Thymus (tissue), 11 donors: ENCODE measurements around the gene COL24A1. TPM values are rescaled to one million over a fixed set of nuclear protein-coding genes. Genes with fewer than 3 reads are reported as not detected.
"Not testable (repeated sequence)": the region's sequence is repeated elsewhere in the genome, so short reads cannot be mapped to it uniquely, and the experiment has no call there.

Experiments
- DNase-seq, 9 donors: peaks; one replicate each; pipeline ENCODE4 v3.0.0-alpha.2; 2013; ENCODE audit warnings: low spot score in 9 of 9, low read depth in 6 of 9, missing footprints in 1 of 9
- H3K27ac ChIP-seq, 2 donors: one replicate each; pipeline ENCODE4 v1.5.1; 2013; ENCODE audit warnings: control low read depth in 1 of 2, low read depth in 1 of 2, low read length in 1 of 2, mild to moderate bottlenecking in 1 of 2, moderate library complexity in 1 of 2
- H3K27me3 ChIP-seq, 2 donors: one replicate each; pipeline ENCODE4 v1.5.1; 2013; ENCODE audit warnings: low read length in 1 of 2; ENCODE audit not compliant: control insufficient read depth in 2 of 2, insufficient read depth in 1 of 2
- H3K36me3 ChIP-seq, 2 donors: one replicate each; pipeline ENCODE4 v1.5.1; 2013; ENCODE audit warnings: low read length in 1 of 2, mild to moderate bottlenecking in 1 of 2, moderate library complexity in 1 of 2; ENCODE audit not compliant: control insufficient read depth in 2 of 2, insufficient read depth in 2 of 2
- H3K4me1 ChIP-seq, 2 donors: one replicate each; pipeline ENCODE4 v1.5.1; 2013; ENCODE audit warnings: low read length in 2 of 2; ENCODE audit not compliant: control insufficient read depth in 2 of 2, insufficient read depth in 2 of 2
- H3K4me3 ChIP-seq, 2 donors: one replicate each; pipeline ENCODE4 v1.5.1; 2013; ENCODE audit warnings: low read length in 2 of 2, control low read depth in 1 of 2, mild to moderate bottlenecking in 1 of 2
- H3K9me3 ChIP-seq, 2 donors: one replicate each; pipeline ENCODE4 v1.5.1; 2013; ENCODE audit warnings: low read length in 1 of 2, mild to moderate bottlenecking in 1 of 2; ENCODE audit not compliant: control insufficient read depth in 2 of 2, insufficient read depth in 1 of 2
- WGBS: extraction: QIAGEN DNeasy Blood & Tissue Kit; methylation state at CpG from one replicate; pipeline ENCODE4 v1.1.7; 2013; 5-methylcytosine and 5-hydroxymethylcytosine counted together
- polyA plus RNA-seq: library from polyadenylated mRNA; stranded (reverse); fragments of 200-250 nt; gene quantifications from one replicate; pipeline ENCODE4 v1.2.3, GENCODE V29; 2013
- total RNA-seq: library from RNA; stranded (reverse); fragments of 120-200 nt; gene quantifications from one replicate; pipeline ENCODE4 v1.2.4, GENCODE V29; 2013
- donor health status: healthy.

Gene COL24A1
- total and polyA plus RNA-seq, 2 donors, result 0.33 to 1.3 TPM

- Histone ChIP-seq H3K9me3 (no peaks in the 10 kb centered on the region), H3K27me3 (no peaks in the 10 kb centered on the region), H3K4me3 (no peak overlapping the region), H3K36me3 (no peaks in the 10 kb centered on the region), H3K4me1 (no peaks in the 10 kb centered on the region), H3K27ac (no peak overlapping the region)
- DNase-seq, result no peak
- WGBS, result 93% methylated on average over 2 of the region's 2 CpGs
Measured at GRCh38 chr1:85818371-85818770, 338.2 kb downstream of the COL24A1 start.

DNA sequence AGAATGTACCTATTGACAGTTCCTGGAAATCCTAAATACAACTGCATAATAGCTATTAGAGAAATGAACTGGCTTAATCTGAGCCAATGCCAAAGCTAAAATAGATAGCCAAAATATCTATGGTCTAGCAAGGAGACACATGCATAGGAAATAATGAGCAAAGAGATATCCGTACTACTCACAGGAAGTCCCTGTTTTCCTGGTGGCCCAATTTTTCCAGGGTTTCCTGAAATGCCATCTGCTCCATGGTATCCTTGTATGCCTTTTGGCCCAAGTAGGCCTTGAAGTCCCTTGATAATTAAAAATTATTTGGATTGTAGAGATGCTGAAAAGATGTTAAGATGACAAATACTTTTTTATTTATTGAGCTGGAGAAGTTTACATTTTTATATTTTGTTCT is 340.0 kb downstream of the COL24A1 start:
- no peak overlapping the region for H3K4me3 ChIP-seq
- WGBS, result 95% methylated on average over 1 of the region's 1 CpG
- H3K36me3 ChIP-seq, result no peaks in the 10 kb centered on the region
- no peak overlapping the region for H3K27ac ChIP-seq
- no peaks in the 10 kb centered on the region for H3K27me3 ChIP-seq
- no peak for DNase-seq
- H3K9me3 ChIP-seq, result no peaks in the 10 kb centered on the region
- no peaks in the 10 kb centered on the region for H3K4me1 ChIP-seq

GRCh38 chr1:85815906-85816305 is 340.7 kb downstream of the COL24A1 start:
- 95% methylated on average over 2 of the region's 2 CpGs for WGBS
- DNase-seq, result no peak
- Histone ChIP-seq H3K27ac (no peak overlapping the region), H3K4me3 (no peak overlapping the region), H3K9me3 (no peaks in the 10 kb centered on the region), H3K27me3 (no peaks in the 10 kb centered on the region), H3K4me1 (no peaks in the 10 kb centered on the region), H3K36me3 (no peaks in the 10 kb centered on the region)

- no peak overlapping the region for H3K4me3 ChIP-seq
- no peaks in the 10 kb centered on the region for H3K4me1 ChIP-seq
- DNase-seq, result no peak
- no peaks in the 10 kb centered on the region for H3K9me3 ChIP-seq
- no peaks in the 10 kb centered on the region for H3K27me3 ChIP-seq
- H3K36me3 ChIP-seq, result no peaks in the 10 kb centered on the region
- no peak overlapping the region for H3K27ac ChIP-seq
- 90% methylated on average over 1 of the region's 1 CpG for WGBS
Measured at GRCh38 chr1:85806236-85806965, 350.2 kb downstream of the COL24A1 start.

GRCh38 chr1:85801520-85801919 is 355.1 kb downstream of the COL24A1 start:
- no peaks in the 10 kb centered on the region for H3K4me1 ChIP-seq

DNA sequence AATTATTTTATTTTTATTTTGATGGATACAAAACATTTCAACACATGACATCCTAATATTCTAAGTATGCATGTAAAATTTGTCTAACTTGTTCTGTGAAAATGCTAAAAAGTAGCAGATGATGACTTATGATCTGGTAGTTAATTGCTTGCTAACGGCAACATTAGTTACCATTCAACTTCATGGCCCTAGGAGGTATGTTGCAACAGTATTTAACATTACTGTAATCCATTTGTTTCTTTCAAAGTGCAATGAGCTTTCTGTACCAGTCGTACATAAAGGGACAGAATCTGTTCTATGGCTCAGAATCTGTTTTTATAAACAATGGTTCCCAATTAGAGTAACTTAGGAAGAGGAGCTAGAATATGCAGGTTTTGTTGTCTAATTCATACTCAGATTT is 356.8 kb downstream of the COL24A1 start:
- H3K4me1 ChIP-seq, result no peaks in the 10 kb centered on the region
- H3K4me3 ChIP-seq, result no peak overlapping the region
- 94% methylated on average over 2 of the region's 2 CpGs for WGBS
- H3K9me3 ChIP-seq, result no peaks in the 10 kb centered on the region
- H3K27ac ChIP-seq, result no peak overlapping the region
- H3K36me3 ChIP-seq, result no peaks in the 10 kb centered on the region
- H3K27me3 ChIP-seq, result no peaks in the 10 kb centered on the region
- no peak for DNase-seq

More at GRCh38 chr1:85801520-85801919, 355.1 kb downstream of the COL24A1 start:
- H3K36me3 ChIP-seq, result no peaks in the 10 kb centered on the region
- DNase-seq, result no peak
- no peak overlapping the region for H3K27ac ChIP-seq
- no peaks in the 10 kb centered on the region for H3K27me3 ChIP-seq
- H3K9me3 ChIP-seq, result no peaks in the 10 kb centered on the region
- WGBS, result 95% methylated on average over 1 of the region's 1 CpG
- H3K4me3 ChIP-seq, result no peak overlapping the region

DNA sequence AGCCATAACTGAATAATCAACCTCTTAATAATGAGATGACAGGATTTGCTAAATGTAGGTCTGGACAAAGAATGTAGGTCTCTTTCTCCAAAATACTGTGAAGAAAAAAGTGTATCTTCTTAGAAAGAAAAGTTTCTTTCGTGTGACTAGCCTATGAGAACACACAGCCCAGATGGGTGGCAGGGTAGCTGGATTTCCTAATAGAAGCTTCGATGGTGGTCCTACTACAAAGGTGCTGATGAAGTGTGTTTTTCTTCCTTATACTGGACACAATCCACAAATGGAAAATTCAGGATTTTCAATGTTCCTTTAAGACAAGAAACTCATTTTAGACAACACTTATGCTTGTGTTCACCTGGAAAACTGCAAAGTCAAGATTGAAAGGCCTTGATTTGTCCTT is 358.2 kb downstream of the COL24A1 start:
- WGBS, result 98% methylated on average over 2 of the region's 2 CpGs
- Histone ChIP-seq H3K27ac (no peak overlapping the region), H3K4me3 (no peak overlapping the region), H3K4me1 (no peaks in the 10 kb centered on the region), H3K36me3 (no peaks in the 10 kb centered on the region), H3K9me3 (no peaks in the 10 kb centered on the region), H3K27me3 (no peaks in the 10 kb centered on the region)
- no peak for DNase-seq

GRCh38 chr1:85777021-85777420 is 379.6 kb downstream of the COL24A1 start:
- H3K9me3 ChIP-seq, H3K27me3 ChIP-seq, H3K27ac ChIP-seq, DNase-seq, H3K4me3 ChIP-seq, H3K36me3 ChIP-seq, H3K4me1 ChIP-seq: not testable (repeated sequence)
- WGBS, result 95% methylated on average over 6 of the region's 6 CpGs

DNA sequence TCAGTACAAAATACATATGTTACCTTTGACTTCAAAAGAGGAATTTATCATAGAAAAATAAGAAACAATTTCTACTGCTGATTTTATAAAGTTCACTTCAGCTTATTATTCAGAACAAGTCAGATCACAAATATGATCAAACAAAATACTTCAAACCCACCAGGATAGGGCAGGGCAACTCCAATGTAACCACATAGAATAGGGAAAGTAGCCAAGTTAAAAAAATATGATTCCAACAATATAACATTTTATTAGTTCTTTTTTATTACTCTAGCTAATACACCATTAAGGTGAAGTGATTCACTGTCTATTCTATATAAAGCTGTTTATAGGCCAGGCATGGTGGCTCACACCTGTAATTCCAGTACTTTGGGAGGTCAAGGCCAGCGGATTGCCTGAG is 393.8 kb downstream of the COL24A1 start:
- Histone ChIP-seq H3K27me3 (no peaks in the 10 kb centered on the region), H3K9me3 (no peaks in the 10 kb centered on the region), H3K4me3 (no peak overlapping the region), H3K36me3 (no peaks in the 10 kb centered on the region), H3K4me1 (no peaks in the 10 kb centered on the region), H3K27ac (no peak overlapping the region)
- no peak for DNase-seq
- 92% methylated on average over 1 of the region's 1 CpG for WGBS
